Measurements from ENCODE around the gene CACNA2D2.

DNA sequence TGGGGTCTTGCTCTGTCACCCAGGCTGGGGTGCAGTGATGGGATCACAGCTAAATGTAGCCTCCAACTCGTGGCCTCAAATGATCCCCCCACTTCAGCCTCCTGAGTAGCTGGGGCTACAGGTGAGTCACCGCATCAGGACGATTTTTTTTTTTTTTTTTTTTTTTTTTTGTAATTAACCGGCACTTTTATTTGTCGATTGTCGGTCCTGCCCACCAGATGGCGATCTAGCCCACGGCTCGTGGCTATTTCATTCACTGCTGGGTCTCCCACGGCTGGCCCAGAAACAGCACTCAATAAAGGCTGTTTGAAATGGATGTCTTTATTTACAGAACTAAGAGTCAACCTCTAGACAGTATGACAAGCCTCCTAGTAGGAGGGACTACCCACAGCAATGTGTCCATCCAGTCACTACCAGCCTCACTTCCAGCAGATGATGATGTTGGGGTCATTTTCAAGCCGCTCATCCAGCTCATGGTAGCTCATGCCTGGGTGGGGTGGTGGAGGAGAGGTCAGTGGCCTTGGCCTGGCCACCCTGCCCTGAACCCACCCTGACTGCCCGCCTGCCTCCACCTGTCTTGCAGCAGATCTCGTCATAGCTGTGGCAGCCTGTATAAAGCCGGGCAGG lies 156.1 kb downstream of the CACNA2D2 start:
- TF ChIP-seq BHLHE40 (IDR thresholded peaks at IDR 0.05; ENCODE audit: borderline replicate concordance) (no peak), SP1 (IDR thresholded peaks at IDR 0.05) (no peak), HDGF (IDR thresholded peaks at IDR 0.05; ENCODE audit: borderline replicate concordance) (no peak), FOXM1 (IDR thresholded peaks at IDR 0.05; ENCODE audit: borderline replicate concordance) (no peak), LEF1 (IDR thresholded peaks at IDR 0.05; ENCODE audit: borderline replicate concordance) (no peak)

Measured in HEK293T (cell line).